22Rv1 (cell line): ENCODE results near the gene ALPP.

Experiments
- CTCF ChIP-seq: fragments of 450-650 bp; IDR thresholded peaks from 2 replicates; pipeline ENCODE4 v1.5.1; 2017; ENCODE audit warnings: mild to moderate bottlenecking
- ZFX ChIP-seq: fragments of 450-650 bp; IDR thresholded peaks from 2 replicates; pipeline ENCODE4 v1.6.1; 2017; ENCODE audit warnings: antibody characterized with exemption, borderline replicate concordance

DNA sequence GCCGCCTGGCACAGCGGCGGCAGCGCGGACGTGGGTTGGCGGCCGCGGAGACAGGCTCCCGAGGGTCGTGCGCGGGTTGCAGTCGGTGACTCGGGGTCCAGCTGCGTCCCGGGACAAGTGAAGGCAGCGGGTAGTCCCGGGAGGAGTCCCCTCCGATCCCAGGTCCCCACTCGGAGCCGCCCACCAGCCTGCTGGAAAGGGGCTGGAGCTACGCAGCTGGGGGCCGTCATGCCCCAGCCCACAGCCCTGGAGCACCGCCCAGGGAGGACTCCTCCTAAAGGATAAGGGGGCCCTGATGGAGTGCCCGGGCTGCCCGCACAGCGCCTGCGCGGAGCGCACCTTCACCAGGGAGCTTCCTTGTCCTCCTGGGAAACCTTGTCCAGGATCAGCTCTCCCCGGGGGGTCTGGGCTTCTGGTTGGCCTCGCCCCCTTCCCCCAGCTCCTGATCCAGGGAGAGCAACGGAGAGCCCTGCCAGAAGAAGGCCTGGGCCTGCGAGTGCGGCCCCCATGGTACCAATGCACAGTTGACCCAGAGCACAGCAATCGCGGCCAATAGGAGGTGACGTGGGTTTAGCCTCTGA is 25.9 kb upstream of the ALPP start:
- TF ChIP-seq CTCF: no peak
- no peak for TF ChIP-seq ZFX
